DND-41 (cell line): Measurements from ENCODE around the gene MX2.
"Not testable (repeated sequence)": the region's sequence is repeated elsewhere in the genome, so short reads cannot be mapped to it uniquely, and the experiment has no call there.

Experiments used
- CTCF ChIP-seq: IDR thresholded peaks from 2 replicates; pipeline ENCODE4 v1.5.1; 2012; ENCODE audit warnings: borderline replicate concordance, low read length, moderate library complexity, mild to moderate bottlenecking; ENCODE audit not compliant: poor library complexity, severe bottlenecking; ENCODE audit errors: extremely low read depth
- EZH2 ChIP-seq: IDR thresholded peaks from 3 replicates; pipeline ENCODE4 v1.6.1; 2012; ENCODE audit warnings: borderline replicate concordance, low read depth, mild to moderate bottlenecking, moderate library complexity, low read length, inconsistent platforms; ENCODE audit not compliant: severe bottlenecking

- TF ChIP-seq EZH2, CTCF: not testable (repeated sequence)
Measured at GRCh38 chr21:41417505-41417904, 55.7 kb downstream of the MX2 start.
